MCF 10A (cell line): ENCODE measurements around the gene SHISA6. TPM values are rescaled to one million over a fixed set of nuclear protein-coding genes. Genes with fewer than 3 reads are reported as not detected.

Source experiments
- BruUV-seq: library from RNA; stranded (reverse); fragments of 400-500 nt; replicated peaks from 2 replicates; lab custom pipeline; 2021; lab: Mats Ljungman, UMichigan
- CTCF ChIA-PET: fragments of 300-600 bp; sonication (Branson Sonifier 250); formaldehyde crosslinking; extraction: SDS; loops from one replicate; lab custom pipeline; 2021; ENCODE audit warnings: antibody characterized with exemption, inconsistent platforms; lab: Yijun Ruan, JAX
- POLR2A ChIA-PET: fragments of 300-600, 350-650 bp; sonication (Branson Sonifier 250); formaldehyde crosslinking; extraction: SDS; loops from one replicate; lab custom pipeline; 2020; ENCODE audit warnings: antibody characterized with exemption, inconsistent platforms; lab: Yijun Ruan, JAX
- DNase-seq: peaks from one replicate; pipeline ENCODE4 v3.0.0-alpha.2; 2018; ENCODE audit not compliant: unreplicated experiment
- H3K27ac Mint-ChIP-seq: one replicate; pipeline ENCODE4 v1.8.0; 2022; ENCODE audit warnings: mild to moderate bottlenecking, low read depth, mixed read lengths; ENCODE audit not compliant: unreplicated experiment
- H3K27me3 Mint-ChIP-seq: one replicate; pipeline ENCODE4 v1.8.0; 2022; ENCODE audit warnings: mixed read lengths; ENCODE audit not compliant: insufficient read depth, unreplicated experiment
- H3K36me3 Mint-ChIP-seq: one replicate; pipeline ENCODE4 v1.8.0; 2022; ENCODE audit warnings: mild to moderate bottlenecking, moderate library complexity, mixed read lengths; ENCODE audit not compliant: insufficient read depth, unreplicated experiment
- H3K4me1 Mint-ChIP-seq: one replicate; pipeline ENCODE4 v1.8.0; 2022; ENCODE audit warnings: mixed read lengths; ENCODE audit not compliant: insufficient read depth, unreplicated experiment
- H3K4me3 Mint-ChIP-seq: one replicate; pipeline ENCODE4 v1.8.0; 2022; ENCODE audit warnings: mild to moderate bottlenecking, moderate library complexity, mixed read lengths; ENCODE audit not compliant: unreplicated experiment
- H3K9me3 Mint-ChIP-seq: one replicate; pipeline ENCODE4 v1.8.0; 2022; ENCODE audit warnings: mixed read lengths; ENCODE audit not compliant: unreplicated experiment
- CTCF ChIP-seq: fragments of 200-600 bp; IDR thresholded peaks from one replicate; pipeline ENCODE4 v1.8.0; 2022; ENCODE audit warnings: antibody characterized with exemption, mild to moderate bottlenecking; ENCODE audit not compliant: unreplicated experiment
- intact Hi-C: fragments of 100-400 bp; cut with micrococcal nuclease; formaldehyde crosslinking; loops from 2 replicates; pipeline ENCODE4 v1.14.1; 2022
- total RNA-seq: library from RNA; stranded (reverse); gene quantifications from 2 replicates; pipeline ENCODE4 v1.2.3, GENCODE V29; 2022

The SHISA6 gene
- total RNA-seq, 1 experiment from 2014 or later = not detected

GRCh38 chr17:11558681-11559234, 317.7 kb downstream of the SHISA6 start:
- Mint-ChIP-seq H3K36me3 (no peaks in the 10 kb centered on the region), H3K4me1 (peaks cover 29% of the 10 kb centered on the region), H3K9me3 (no peaks in the 10 kb centered on the region), H3K27me3 (no peaks in the 10 kb centered on the region), H3K27ac (no peak overlapping the region), H3K4me3 (no peak overlapping the region)
- TF ChIP-seq CTCF = no peak
- BruUV-seq = no TSS peak
- CTCF ChIA-PET = interaction anchor here (0.6 kb wide), 1 partner anchor 801 kb away, joined by 3 read pairs; no protein-coding TSS in a partner anchor
- POLR2A ChIA-PET = no interaction called here
- intact Hi-C loops = no loop called here
- DNase-seq = no peak

GRCh38 chr17:11559601-11560000, 318.6 kb downstream of the SHISA6 start:
- H3K9me3 Mint-ChIP-seq = no peaks in the 10 kb centered on the region
- intact Hi-C loops = no loop called here
- ChIA-PET CTCF (no interaction called here), POLR2A (no interaction called here)
- no peak for TF ChIP-seq CTCF
- no TSS peak for BruUV-seq
- H3K4me3 Mint-ChIP-seq = no peak overlapping the region
- no peaks in the 10 kb centered on the region for H3K27me3 Mint-ChIP-seq
- peaks cover 23% of the 10 kb centered on the region for H3K4me1 Mint-ChIP-seq
- H3K27ac Mint-ChIP-seq = no peak overlapping the region
- H3K36me3 Mint-ChIP-seq = no peaks in the 10 kb centered on the region
- no peak for DNase-seq

- Mint-ChIP-seq H3K27ac (no peak overlapping the region), H3K27me3 (peaks cover 6% of the 10 kb centered on the region), H3K4me3 (no peak overlapping the region), H3K9me3 (no peaks in the 10 kb centered on the region), H3K36me3 (no peaks in the 10 kb centered on the region), H3K4me1 (peaks cover 18% of the 10 kb centered on the region)
- intact Hi-C loops = no loop called here
- no peak for TF ChIP-seq CTCF
- POLR2A ChIA-PET = no interaction called here
- no peak for DNase-seq
- BruUV-seq = no TSS peak
- CTCF ChIA-PET = interaction anchor here (0.6 to 1.4 kb wide), 2 partner anchors 83 to 944 kb away, joined by 4 to 7 read pairs; no protein-coding TSS in a partner anchor
Measured at GRCh38 chr17:11561281-11561680, 320.3 kb downstream of the SHISA6 start.

GRCh38 chr17:11561702-11562101, 320.7 kb downstream of the SHISA6 start:
- peaks cover 16% of the 10 kb centered on the region for H3K4me1 Mint-ChIP-seq
- DNase-seq = no peak
- no peak for TF ChIP-seq CTCF
- H3K9me3 Mint-ChIP-seq = no peaks in the 10 kb centered on the region
- no peaks in the 10 kb centered on the region for H3K36me3 Mint-ChIP-seq
- CTCF ChIA-PET = interaction anchor here (0.6 to 1.4 kb wide), 2 partner anchors 83 to 944 kb away, joined by 4 to 7 read pairs; no protein-coding TSS in a partner anchor
- POLR2A ChIA-PET = no interaction called here
- intact Hi-C loops = no loop called here
- no peak overlapping the region for H3K27ac Mint-ChIP-seq
- BruUV-seq = no TSS peak
- no peak overlapping the region for H3K4me3 Mint-ChIP-seq
- peaks cover 10% of the 10 kb centered on the region for H3K27me3 Mint-ChIP-seq
